Parathyroid adenoma (tissue), 2 donors: ENCODE measurements around the gene GLIPR2.

ENCODE experiments used
- H2AFZ ChIP-seq: fragments of 300-600 bp; sonication (generic); one replicate; pipeline ENCODE4 v1.7.0; 2017; ENCODE audit warnings: antibody characterized with exemption, mild to moderate bottlenecking
- H3K27ac ChIP-seq: fragments of 300-600 bp; sonication (generic); one replicate; pipeline ENCODE4 v1.7.0; 2017
- H3K27me3 ChIP-seq: fragments of 300-600 bp; sonication (generic); one replicate; pipeline ENCODE4 v1.7.0; 2017; ENCODE audit warnings: low read length; ENCODE audit not compliant: control insufficient read depth, insufficient read depth
- H3K36me3 ChIP-seq: fragments of 300-600 bp; sonication (generic); one replicate; pipeline ENCODE4 v1.7.0; 2017; ENCODE audit warnings: low read length; ENCODE audit not compliant: control insufficient read depth, insufficient read depth
- H3K4me1 ChIP-seq: fragments of 300-600 bp; sonication (generic); one replicate; pipeline ENCODE4 v1.7.0; 2017; ENCODE audit warnings: control low read depth
- H3K4me2 ChIP-seq: fragments of 300-600 bp; sonication (generic); one replicate; pipeline ENCODE4 v1.7.0; 2017; ENCODE audit warnings: low read length
- H3K4me3 ChIP-seq: fragments of 300-600 bp; sonication (generic); one replicate; pipeline ENCODE4 v1.7.0; 2017; ENCODE audit warnings: low read depth, low read length
- H3K79me2 ChIP-seq: fragments of 300-600 bp; sonication (generic); one replicate; pipeline ENCODE4 v1.7.0; 2017; ENCODE audit warnings: control low read depth
- H3K9ac ChIP-seq: fragments of 300-600 bp; sonication (generic); one replicate; pipeline ENCODE4 v1.7.0; 2017; ENCODE audit warnings: mild to moderate bottlenecking
- H3K9me3 ChIP-seq: fragments of 300-600 bp; sonication (generic); one replicate; pipeline ENCODE4 v1.7.0; 2017; ENCODE audit warnings: low read length; ENCODE audit not compliant: control insufficient read depth
- TF ChIP-seq, protein P1 (sequence below): fragments of 300-600 bp; sonication (generic); IDR thresholded peaks from one replicate; pipeline ENCODE4 v1.7.0; 2017; ENCODE audit warnings: antibody characterized with exemption, mild to moderate bottlenecking
- donor health status: primary hyperparathyroidism.

GLIPR2 gene

DNA sequence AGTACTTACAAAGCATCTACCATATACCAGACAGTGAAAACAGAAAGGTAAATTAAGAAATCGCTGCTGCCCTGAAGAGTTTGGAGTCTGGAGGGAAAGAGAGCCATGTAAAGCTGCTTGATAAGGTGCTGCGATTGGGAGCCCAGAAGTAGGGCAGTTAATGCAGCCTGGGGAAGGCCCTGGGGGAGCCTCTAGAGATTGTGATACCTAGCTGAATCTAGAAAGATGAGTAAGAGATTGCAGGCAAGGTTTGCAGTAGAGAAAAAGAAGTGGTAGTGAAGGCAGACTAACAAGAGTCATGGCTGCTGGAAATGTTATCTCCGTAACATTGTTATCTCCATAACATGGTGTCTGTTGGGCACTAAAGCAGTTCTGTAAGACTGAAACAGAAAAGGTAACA lies 24.0 kb upstream of the GLIPR2 start:
- Histone ChIP-seq H3K27me3 (no peaks in the 10 kb centered on the region), H3K4me2 (no peak overlapping the region), H3K9ac (no peak overlapping the region), H3K36me3 (no peaks in the 10 kb centered on the region), H2AFZ (no peak overlapping the region), H3K27ac (no peak overlapping the region), H3K79me2 (no peaks in the 10 kb centered on the region), H3K9me3 (no peaks in the 10 kb centered on the region), H3K4me3 (no peak overlapping the region), H3K4me1 (no peaks in the 10 kb centered on the region)
- TF ChIP-seq, protein P1, sequence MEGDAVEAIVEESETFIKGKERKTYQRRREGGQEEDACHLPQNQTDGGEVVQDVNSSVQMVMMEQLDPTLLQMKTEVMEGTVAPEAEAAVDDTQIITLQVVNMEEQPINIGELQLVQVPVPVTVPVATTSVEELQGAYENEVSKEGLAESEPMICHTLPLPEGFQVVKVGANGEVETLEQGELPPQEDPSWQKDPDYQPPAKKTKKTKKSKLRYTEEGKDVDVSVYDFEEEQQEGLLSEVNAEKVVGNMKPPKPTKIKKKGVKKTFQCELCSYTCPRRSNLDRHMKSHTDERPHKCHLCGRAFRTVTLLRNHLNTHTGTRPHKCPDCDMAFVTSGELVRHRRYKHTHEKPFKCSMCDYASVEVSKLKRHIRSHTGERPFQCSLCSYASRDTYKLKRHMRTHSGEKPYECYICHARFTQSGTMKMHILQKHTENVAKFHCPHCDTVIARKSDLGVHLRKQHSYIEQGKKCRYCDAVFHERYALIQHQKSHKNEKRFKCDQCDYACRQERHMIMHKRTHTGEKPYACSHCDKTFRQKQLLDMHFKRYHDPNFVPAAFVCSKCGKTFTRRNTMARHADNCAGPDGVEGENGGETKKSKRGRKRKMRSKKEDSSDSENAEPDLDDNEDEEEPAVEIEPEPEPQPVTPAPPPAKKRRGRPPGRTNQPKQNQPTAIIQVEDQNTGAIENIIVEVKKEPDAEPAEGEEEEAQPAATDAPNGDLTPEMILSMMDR, result no peak

DNA sequence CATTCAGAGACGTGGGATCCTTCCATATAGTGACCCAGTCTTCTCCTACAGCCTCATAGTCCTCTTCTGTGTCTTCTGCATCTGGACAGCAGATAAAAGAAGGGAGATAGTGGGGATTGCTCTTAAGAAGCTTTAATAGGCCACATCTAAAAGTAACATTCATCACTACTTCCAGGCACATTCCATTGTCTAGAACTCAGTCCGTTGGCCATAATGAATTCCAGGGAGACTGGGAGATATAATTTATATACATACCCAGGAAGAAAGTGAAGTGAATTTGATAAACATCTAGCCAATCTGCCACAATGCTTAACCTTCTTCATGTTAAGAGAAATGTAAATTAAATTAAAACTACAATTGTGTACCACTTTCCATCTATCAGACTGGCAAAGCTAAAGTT lies 22.5 kb upstream of the GLIPR2 start:
- H3K4me1 ChIP-seq, result no peaks in the 10 kb centered on the region

DNA sequence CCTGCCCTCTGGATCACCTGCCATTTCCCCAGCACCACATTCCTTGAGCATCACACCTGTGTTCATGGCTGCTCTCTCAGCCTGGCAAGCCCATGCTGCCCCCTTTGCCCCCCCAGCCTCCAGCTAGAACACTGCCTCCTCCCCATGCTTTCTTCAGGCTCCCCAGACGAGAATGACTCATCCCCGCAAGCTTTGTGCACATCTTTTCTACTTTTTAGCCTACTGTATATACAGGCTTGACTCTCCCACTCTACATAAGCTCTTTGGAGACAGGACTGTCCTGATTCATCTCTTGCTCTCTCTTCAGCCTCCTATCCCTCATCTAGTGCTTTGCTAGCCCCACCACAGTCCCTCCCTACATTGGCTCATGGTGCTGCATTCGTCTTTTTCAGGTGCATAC lies 19.9 kb upstream of the GLIPR2 start:
- no peaks in the 10 kb centered on the region for H3K27me3 ChIP-seq
- H3K4me2 ChIP-seq, result no peak overlapping the region
- H3K9ac ChIP-seq, result no peak overlapping the region
- no peaks in the 10 kb centered on the region for H3K79me2 ChIP-seq
- H3K36me3 ChIP-seq, result no peaks in the 10 kb centered on the region
- no peak overlapping the region for H2AFZ ChIP-seq
- H3K4me1 ChIP-seq, result no peaks in the 10 kb centered on the region
- no peak overlapping the region for H3K27ac ChIP-seq
- no peaks in the 10 kb centered on the region for H3K9me3 ChIP-seq
- TF ChIP-seq, protein P1, result no peak
- H3K4me3 ChIP-seq, result no peak overlapping the region

More for the DNA sequence above, 22.5 kb upstream of the GLIPR2 start:
- no peaks in the 10 kb centered on the region for H3K9me3 ChIP-seq
- no peak overlapping the region for H3K4me3 ChIP-seq
- no peak overlapping the region for H3K9ac ChIP-seq
- TF ChIP-seq, protein P1, result no peak
- H3K27me3 ChIP-seq, result no peaks in the 10 kb centered on the region
- H2AFZ ChIP-seq, result no peak overlapping the region
- no peak overlapping the region for H3K4me2 ChIP-seq
- no peaks in the 10 kb centered on the region for H3K36me3 ChIP-seq
- no peaks in the 10 kb centered on the region for H3K79me2 ChIP-seq
- H3K27ac ChIP-seq, result no peak overlapping the region

DNA sequence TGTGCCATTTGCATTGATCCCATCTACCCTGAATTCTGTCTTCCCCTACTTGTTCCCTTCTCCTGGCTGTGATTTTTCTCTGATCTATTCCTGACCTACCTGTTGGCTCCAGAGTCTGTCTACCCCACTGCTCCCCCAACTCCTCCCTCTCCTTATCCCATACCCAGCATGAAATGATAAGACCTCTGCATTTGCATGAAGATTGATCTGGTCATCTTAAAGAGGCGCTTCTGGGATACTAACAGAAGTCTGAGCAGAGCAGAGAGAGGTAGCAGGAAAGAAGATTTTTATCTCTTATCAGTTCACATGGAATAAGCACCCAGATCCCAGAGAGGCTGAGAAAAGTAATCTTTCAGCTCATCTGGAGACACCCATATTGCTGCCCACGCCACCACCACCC lies 18.3 kb upstream of the GLIPR2 start:
- Histone ChIP-seq H3K4me2 (no peak overlapping the region), H3K4me3 (no peak overlapping the region), H3K9me3 (no peaks in the 10 kb centered on the region), H3K79me2 (no peaks in the 10 kb centered on the region), H3K27me3 (no peaks in the 10 kb centered on the region), H3K36me3 (no peaks in the 10 kb centered on the region), H2AFZ (no peak overlapping the region), H3K27ac (no peak overlapping the region), H3K4me1 (no peaks in the 10 kb centered on the region), H3K9ac (no peak overlapping the region)
- TF ChIP-seq, protein P1, result no peak

DNA sequence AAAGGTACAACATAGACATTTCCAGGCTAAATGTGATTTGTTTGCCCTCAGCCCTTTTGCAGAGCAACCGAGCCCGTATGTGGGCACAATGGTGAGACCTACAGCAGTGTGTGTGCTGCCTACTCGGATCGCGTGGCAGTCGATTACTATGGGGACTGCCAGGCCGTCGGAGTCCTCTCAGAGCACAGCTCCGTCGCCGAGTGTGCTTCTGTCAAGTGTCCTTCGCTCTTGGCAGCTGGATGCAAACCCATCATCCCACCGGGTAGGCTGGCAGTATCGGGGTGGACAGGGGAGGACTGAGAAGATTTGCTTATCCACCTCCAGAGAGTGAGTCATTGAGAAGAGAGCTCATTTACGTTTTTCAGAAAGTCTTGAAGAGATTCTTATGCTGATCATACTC lies 17.8 kb upstream of the GLIPR2 start:
- Histone ChIP-seq H3K79me2 (no peaks in the 10 kb centered on the region), H3K27ac (no peak overlapping the region), H3K36me3 (no peaks in the 10 kb centered on the region), H3K4me2 (no peak overlapping the region), H3K4me3 (no peak overlapping the region), H3K9ac (no peak overlapping the region), H3K4me1 (no peaks in the 10 kb centered on the region), H3K27me3 (no peaks in the 10 kb centered on the region), H3K9me3 (no peaks in the 10 kb centered on the region), H2AFZ (no peak overlapping the region)
- TF ChIP-seq, protein P1, result no peak
